CD4-positive, alpha-beta T cell treated with Interleukin-21 for 1 hour (primary cell): ENCODE results near the gene MTHFR.

Experiments
- DNase-seq: peaks from one replicate; pipeline ENCODE4 v3.0.0-alpha.2; 2020

MTHFR gene

GRCh38 chr1:11795238-11795890 is 10.4 kb downstream of the MTHFR start:
- no peak for DNase-seq

- no peak for DNase-seq
Measured at GRCh38 chr1:11794446-11795237, 11.1 kb downstream of the MTHFR start.

GRCh38 chr1:11793819-11794218 is 11.9 kb downstream of the MTHFR start:
- DNase-seq, result no peak

GRCh38 chr1:11792106-11792505 is 13.7 kb downstream of the MTHFR start:
- DNase-seq, result no peak

GRCh38 chr1:11790880-11791715 is 14.7 kb downstream of the MTHFR start:
- peak; percentile 35 for DNase-seq

- no peak for DNase-seq
Measured at GRCh38 chr1:11790101-11790879, 15.5 kb downstream of the MTHFR start.

- no peak for DNase-seq
Measured at GRCh38 chr1:11789126-11790067, 16.4 kb downstream of the MTHFR start.

GRCh38 chr1:11788549-11789053 is 17.2 kb downstream of the MTHFR start:
- DNase-seq, result no peak

GRCh38 chr1:11787804-11788436 is 17.8 kb downstream of the MTHFR start:
- no peak for DNase-seq

GRCh38 chr1:11787251-11787803 is 18.4 kb downstream of the MTHFR start:
- no peak for DNase-seq

- DNase-seq, result no peak
Measured at GRCh38 chr1:11786168-11786567, 19.6 kb downstream of the MTHFR start.

- peak; percentile 38 for DNase-seq
Measured at GRCh38 chr1:11784993-11785769, 20.6 kb downstream of the MTHFR start.

GRCh38 chr1:11784256-11784992 is 21.3 kb downstream of the MTHFR start:
- DNase-seq, result no peak

- DNase-seq, result no peak
Measured at GRCh38 chr1:11783556-11783955, 22.2 kb downstream of the MTHFR start.

GRCh38 chr1:11782127-11782708 is 23.5 kb downstream of the MTHFR start:
- no peak for DNase-seq

- DNase-seq, result no peak
Measured at GRCh38 chr1:11781297-11781696, 24.5 kb downstream of the MTHFR start.

GRCh38 chr1:11780380-11781147 is 25.2 kb downstream of the MTHFR start:
- DNase-seq, result no peak
